ENCODE measurements around the gene SPRY4.
"Not testable (repeated sequence)": the region's sequence is repeated elsewhere in the genome, so short reads cannot be mapped to it uniquely, and the experiment has no call there.

DNA sequence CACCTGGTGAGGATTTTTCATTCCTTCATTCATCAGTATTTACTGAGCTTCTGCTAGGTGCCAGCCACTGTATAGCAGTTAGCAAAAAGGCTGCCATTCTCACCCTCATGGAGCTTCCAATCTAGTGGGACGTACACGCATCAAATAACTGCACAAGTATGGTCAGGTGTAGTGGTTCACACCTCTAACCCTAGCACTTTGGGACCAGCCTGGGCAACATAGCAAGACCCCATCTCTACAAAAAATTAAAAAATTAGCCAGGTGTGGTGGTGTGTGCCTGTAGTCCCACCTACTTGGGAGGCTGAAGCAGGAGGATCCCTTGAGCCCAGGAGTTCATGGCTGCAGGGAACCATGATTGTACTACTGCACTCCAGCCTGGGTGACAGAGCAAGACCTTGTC is 8.9 kb upstream of the SPRY4 start:
- not testable (repeated sequence) for TF ChIP-seq EZH2 (IDR thresholded peaks at IDR 0.05); FOXP2 (optimal IDR thresholded peaks at IDR 0.05; ENCODE audit: control extremely low read depth, extremely low read length, insufficient read depth)

Data from SK-N-MC (cell line).